HEK293 (cell line): Measurements from ENCODE around the gene CEP55.

ENCODE experiments used
- CTCF ChIA-PET: fragments of 350-600 bp; formaldehyde crosslinking; extraction: SDS; loops from one replicate; lab custom pipeline; 2021; ENCODE audit warnings: antibody characterized with exemption; lab: Yijun Ruan, JAX
- POLR2A ChIA-PET: fragments of 300-600 bp; formaldehyde crosslinking; extraction: SDS; loops from one replicate; lab custom pipeline; 2020; ENCODE audit warnings: antibody characterized with exemption, inconsistent platforms; lab: Yijun Ruan, JAX
- H3K27ac ChIP-seq: fragments of 200-500 bp; sonication (Bioruptor generic); 2 replicates; pipeline ENCODE4 v1.5.1; 2014; ENCODE audit warnings: low read depth, low read length, control low read depth, inconsistent platforms; ENCODE audit errors: extremely low read depth
- H3K36me3 ChIP-seq, 2 experiments: fragments of 200-500 bp in 1 of 2; sonication (Bioruptor generic) in 1 of 2; 1 replicate in 1 of 2; 2 replicates in 1 of 2; pipeline ENCODE4 v1.5.1; 2014 to 2017; ENCODE audit warnings: inconsistent platforms in 2 of 2, low read length in 2 of 2; ENCODE audit not compliant: control insufficient read depth in 2 of 2, insufficient read depth in 1 of 2
- H3K4me1 ChIP-seq: fragments of 200-500 bp; sonication (Bioruptor generic); 2 replicates; pipeline ENCODE4 v1.5.1; 2014; ENCODE audit warnings: mild to moderate bottlenecking, low read length, inconsistent platforms; ENCODE audit not compliant: control insufficient read depth, insufficient read depth
- H3K4me3 ChIP-seq: 2 replicates; pipeline ENCODE4 v1.5.1; 2011; ENCODE audit warnings: low read depth, mild to moderate bottlenecking, control low read depth, low read length, moderate library complexity
- H3K9me3 ChIP-seq: fragments of 200-500 bp; sonication (Bioruptor generic); 2 replicates; pipeline ENCODE4 v1.5.1; 2014; ENCODE audit warnings: low read depth, low read length, inconsistent platforms; ENCODE audit not compliant: control insufficient read depth, insufficient read depth
- ATF2 ChIP-seq: fragments of 450-650 bp; formaldehyde crosslinking; IDR thresholded peaks from 2 replicates; pipeline ENCODE4 v1.5.1; 2016; ENCODE audit warnings: missing biosample characterization, missing genetic modification characterization, low read depth
- HOXC10 ChIP-seq: sonication (generic); formaldehyde crosslinking; IDR thresholded peaks from 2 replicates; pipeline ENCODE4 v1.8.1; 2023; ENCODE audit warnings: mild to moderate bottlenecking, missing genetic modification reagents
- SCRT1 ChIP-seq: fragments of 450-650 bp; formaldehyde crosslinking; IDR thresholded peaks from 2 replicates; pipeline ENCODE4 v1.5.1; 2016; ENCODE audit warnings: missing biosample characterization, missing genetic modification characterization, borderline replicate concordance
- SCRT2 ChIP-seq: fragments of 450-650 bp; formaldehyde crosslinking; IDR thresholded peaks from 2 replicates; pipeline ENCODE4 v1.5.1; 2016; ENCODE audit warnings: missing biosample characterization, missing genetic modification characterization
- ZBTB10 ChIP-seq: fragments of 450-650 bp; formaldehyde crosslinking; IDR thresholded peaks from 2 replicates; pipeline ENCODE4 v1.5.1; 2016; ENCODE audit warnings: missing biosample characterization, missing genetic modification characterization
- ZFP3 ChIP-seq: fragments of 450-650 bp; formaldehyde crosslinking; IDR thresholded peaks from 2 replicates; pipeline ENCODE4 v1.5.1; 2016; ENCODE audit warnings: low read depth, missing biosample characterization, missing genetic modification characterization
- ZNF140 ChIP-seq: fragments of 450-650 bp; formaldehyde crosslinking; IDR thresholded peaks from 2 replicates; pipeline ENCODE4 v1.5.1; 2016; ENCODE audit warnings: missing biosample characterization, missing genetic modification characterization
- ZNF23 ChIP-seq: fragments of 450-650 bp; formaldehyde crosslinking; IDR thresholded peaks from 2 replicates; pipeline ENCODE4 v1.5.1; 2016; ENCODE audit warnings: missing biosample characterization, missing genetic modification characterization, borderline replicate concordance
- ZNF350 ChIP-seq: fragments of 450-650 bp; formaldehyde crosslinking; IDR thresholded peaks from 2 replicates; pipeline ENCODE4 v1.5.0; 2017; ENCODE audit warnings: missing biosample characterization, mild to moderate bottlenecking, missing genetic modification characterization
- ZNF560 ChIP-seq: fragments of 450-650 bp; formaldehyde crosslinking; IDR thresholded peaks from 2 replicates; pipeline ENCODE4 v1.5.1; 2017; ENCODE audit warnings: missing biosample characterization, missing genetic modification characterization, borderline replicate concordance
- ZNF600 ChIP-seq: fragments of 450-650 bp; formaldehyde crosslinking; IDR thresholded peaks from 2 replicates; pipeline ENCODE4 v1.5.1; 2016; ENCODE audit warnings: missing biosample characterization, missing genetic modification characterization
- ZNF626 ChIP-seq: fragments of 450-650 bp; sonication (Bioruptor Pico); formaldehyde crosslinking; IDR thresholded peaks from 2 replicates; pipeline ENCODE4 v1.5.1; 2018; ENCODE audit warnings: missing biosample characterization, missing genetic modification characterization, inconsistent platforms
- ZNF645 ChIP-seq: fragments of 450-650 bp; formaldehyde crosslinking; IDR thresholded peaks from 2 replicates; pipeline ENCODE4; 2016; ENCODE audit warnings: missing biosample characterization, missing genetic modification characterization
- ZNF768 ChIP-seq: fragments of 450-650 bp; formaldehyde crosslinking; IDR thresholded peaks from 2 replicates; pipeline ENCODE4 v1.5.1; 2018; ENCODE audit warnings: missing biosample characterization, mild to moderate bottlenecking, missing genetic modification characterization
- ZSCAN23 ChIP-seq: fragments of 450-650 bp; formaldehyde crosslinking; IDR thresholded peaks from 2 replicates; pipeline ENCODE4 v1.5.1; 2016; ENCODE audit warnings: missing biosample characterization, missing genetic modification characterization
- TF ChIP-seq, protein P1 (sequence below): fragments of 450-650 bp; formaldehyde crosslinking; IDR thresholded peaks from 2 replicates; pipeline ENCODE4 v1.5.1; 2016; ENCODE audit warnings: missing biosample characterization, missing genetic modification characterization
- TF ChIP-seq, protein P2 (sequence below): fragments of 450-650 bp; formaldehyde crosslinking; IDR thresholded peaks from 2 replicates; pipeline ENCODE4 v1.5.1; 2016; ENCODE audit warnings: missing biosample characterization, missing genetic modification characterization
- TF ChIP-seq, protein P3 (sequence below): fragments of 450-650 bp; formaldehyde crosslinking; IDR thresholded peaks from 2 replicates; pipeline ENCODE4 v1.5.1; 2017; ENCODE audit warnings: missing biosample characterization, missing genetic modification characterization

CEP55 gene

GRCh38 chr10:93503075-93503474 is 6.7 kb downstream of the CEP55 start:
- POLR2A ChIA-PET = no interaction called here
- no peak overlapping the region for H3K27ac ChIP-seq
- no peak for TF ChIP-seq ATF2 (tag by site-specific recombination)
- TF ChIP-seq ZNF350 (tag by site-specific recombination) = no peak
- TF ChIP-seq ZSCAN23 = no peak
- no peak for TF ChIP-seq SCRT2 (tag by site-specific recombination)
- TF ChIP-seq HOXC10 (CRISPR knock-in tag) = no peak
- TF ChIP-seq, protein P1, sequence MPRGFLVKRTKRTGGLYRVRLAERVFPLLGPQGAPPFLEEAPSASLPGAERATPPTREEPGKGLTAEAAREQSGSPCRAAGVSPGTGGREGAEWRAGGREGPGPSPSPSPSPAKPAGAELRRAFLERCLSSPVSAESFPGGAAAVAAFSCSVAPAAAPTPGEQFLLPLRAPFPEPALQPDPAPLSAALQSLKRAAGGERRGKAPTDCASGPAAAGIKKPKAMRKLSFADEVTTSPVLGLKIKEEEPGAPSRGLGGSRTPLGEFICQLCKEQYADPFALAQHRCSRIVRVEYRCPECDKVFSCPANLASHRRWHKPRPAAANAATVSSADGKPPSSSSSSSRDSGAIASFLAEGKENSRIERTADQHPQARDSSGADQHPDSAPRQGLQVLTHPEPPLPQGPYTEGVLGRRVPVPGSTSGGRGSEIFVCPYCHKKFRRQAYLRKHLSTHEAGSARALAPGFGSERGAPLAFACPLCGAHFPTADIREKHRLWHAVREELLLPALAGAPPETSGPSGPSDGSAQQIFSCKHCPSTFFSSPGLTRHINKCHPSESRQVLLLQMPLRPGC (tag by site-specific recombination) = no peak
- TF ChIP-seq ZNF768 (tag by site-specific recombination) = no peak
- TF ChIP-seq ZFP3 (tag by site-specific recombination) = no peak
- TF ChIP-seq SCRT1 (tag by site-specific recombination) = no peak
- TF ChIP-seq, all 188 proteins: peak for 0
- H3K9me3 ChIP-seq = no peaks in the 10 kb centered on the region
- no peaks in the 10 kb centered on the region; the same call in 1 of the 2 replicates for H3K4me1 ChIP-seq
- CTCF ChIA-PET = interaction anchor here (0.8 to 12.6 kb wide), 5 partner anchors 8 to 213 kb away, joined by 5 to 129 read pairs (median 5); partner anchors contain the start of gene MYOF
- H3K36me3 ChIP-seq = peaks cover 60% of the 10 kb centered on the region in 2 experiments
- no peak overlapping the region for H3K4me3 ChIP-seq

GRCh38 chr10:93505075-93505474 is 8.7 kb downstream of the CEP55 start:
- TF ChIP-seq, protein P2, sequence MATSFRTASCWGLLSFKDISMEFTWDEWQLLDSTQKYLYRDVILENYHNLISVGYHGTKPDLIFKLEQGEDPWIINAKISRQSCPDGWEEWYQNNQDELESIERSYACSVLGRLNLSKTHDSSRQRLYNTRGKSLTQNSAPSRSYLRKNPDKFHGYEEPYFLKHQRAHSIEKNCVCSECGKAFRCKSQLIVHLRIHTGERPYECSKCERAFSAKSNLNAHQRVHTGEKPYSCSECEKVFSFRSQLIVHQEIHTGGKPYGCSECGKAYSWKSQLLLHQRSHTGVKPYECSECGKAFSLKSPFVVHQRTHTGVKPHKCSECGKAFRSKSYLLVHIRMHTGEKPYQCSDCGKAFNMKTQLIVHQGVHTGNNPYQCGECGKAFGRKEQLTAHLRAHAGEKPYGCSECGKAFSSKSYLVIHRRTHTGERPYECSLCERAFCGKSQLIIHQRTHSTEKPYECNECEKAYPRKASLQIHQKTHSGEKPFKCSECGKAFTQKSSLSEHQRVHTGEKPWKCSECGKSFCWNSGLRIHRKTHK (tag by site-specific recombination) = no peak
- no peak for TF ChIP-seq ZNF645
- TF ChIP-seq ZBTB10 (tag by site-specific recombination) = no peak
- no peak for TF ChIP-seq ZNF600 (tag by site-specific recombination)
- TF ChIP-seq ZNF626 = no peak
- TF ChIP-seq ZNF23 (tag by site-specific recombination) = no peak
- TF ChIP-seq, protein P3, sequence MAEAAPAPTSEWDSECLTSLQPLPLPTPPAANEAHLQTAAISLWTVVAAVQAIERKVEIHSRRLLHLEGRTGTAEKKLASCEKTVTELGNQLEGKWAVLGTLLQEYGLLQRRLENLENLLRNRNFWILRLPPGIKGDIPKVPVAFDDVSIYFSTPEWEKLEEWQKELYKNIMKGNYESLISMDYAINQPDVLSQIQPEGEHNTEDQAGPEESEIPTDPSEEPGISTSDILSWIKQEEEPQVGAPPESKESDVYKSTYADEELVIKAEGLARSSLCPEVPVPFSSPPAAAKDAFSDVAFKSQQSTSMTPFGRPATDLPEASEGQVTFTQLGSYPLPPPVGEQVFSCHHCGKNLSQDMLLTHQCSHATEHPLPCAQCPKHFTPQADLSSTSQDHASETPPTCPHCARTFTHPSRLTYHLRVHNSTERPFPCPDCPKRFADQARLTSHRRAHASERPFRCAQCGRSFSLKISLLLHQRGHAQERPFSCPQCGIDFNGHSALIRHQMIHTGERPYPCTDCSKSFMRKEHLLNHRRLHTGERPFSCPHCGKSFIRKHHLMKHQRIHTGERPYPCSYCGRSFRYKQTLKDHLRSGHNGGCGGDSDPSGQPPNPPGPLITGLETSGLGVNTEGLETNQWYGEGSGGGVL (tag by site-specific recombination) = no peak
- TF ChIP-seq ZNF560 (tag by site-specific recombination) = no peak
- no peak for TF ChIP-seq ZNF140 (tag by site-specific recombination)
- Histone ChIP-seq H3K9me3 (no peaks in the 10 kb centered on the region), H3K4me1 (no peaks in the 10 kb centered on the region), H3K36me3 (peaks cover 65 to 72% of the 10 kb centered on the region in 2 experiments), H3K4me3 (no peak overlapping the region), H3K27ac (no peak overlapping the region)
- POLR2A ChIA-PET = no interaction called here
- CTCF ChIA-PET = interaction anchor here (0.6 to 12.6 kb wide), 3 partner anchors 8 to 149 kb away, joined by 3 to 129 read pairs (median 3); no protein-coding TSS in a partner anchor
